Ovary (tissue), 3 donors: ENCODE results near the gene CCND3.

Experiments
- POLR2A ChIP-seq: fragments of 450-650 bp; IDR thresholded peaks from one replicate; pipeline ENCODE4 v1.6.1; 2017; ENCODE audit warnings: antibody characterized with exemption, mild to moderate bottlenecking, moderate library complexity
- TF ChIP-seq, protein P1 (sequence below), 3 donors: fragments of 450-650 bp in 2 of 3; fragments of 200-600 bp in 1 of 3; IDR thresholded peaks; one replicate each; pipeline versions ENCODE4 v1.5.1 to v1.8.0; 2016 to 2022; ENCODE audit warnings: antibody characterized with exemption in 3 of 3, mild to moderate bottlenecking in 1 of 3
- donor health status: DM: no; HTN: no; CAD: no.

DNA sequence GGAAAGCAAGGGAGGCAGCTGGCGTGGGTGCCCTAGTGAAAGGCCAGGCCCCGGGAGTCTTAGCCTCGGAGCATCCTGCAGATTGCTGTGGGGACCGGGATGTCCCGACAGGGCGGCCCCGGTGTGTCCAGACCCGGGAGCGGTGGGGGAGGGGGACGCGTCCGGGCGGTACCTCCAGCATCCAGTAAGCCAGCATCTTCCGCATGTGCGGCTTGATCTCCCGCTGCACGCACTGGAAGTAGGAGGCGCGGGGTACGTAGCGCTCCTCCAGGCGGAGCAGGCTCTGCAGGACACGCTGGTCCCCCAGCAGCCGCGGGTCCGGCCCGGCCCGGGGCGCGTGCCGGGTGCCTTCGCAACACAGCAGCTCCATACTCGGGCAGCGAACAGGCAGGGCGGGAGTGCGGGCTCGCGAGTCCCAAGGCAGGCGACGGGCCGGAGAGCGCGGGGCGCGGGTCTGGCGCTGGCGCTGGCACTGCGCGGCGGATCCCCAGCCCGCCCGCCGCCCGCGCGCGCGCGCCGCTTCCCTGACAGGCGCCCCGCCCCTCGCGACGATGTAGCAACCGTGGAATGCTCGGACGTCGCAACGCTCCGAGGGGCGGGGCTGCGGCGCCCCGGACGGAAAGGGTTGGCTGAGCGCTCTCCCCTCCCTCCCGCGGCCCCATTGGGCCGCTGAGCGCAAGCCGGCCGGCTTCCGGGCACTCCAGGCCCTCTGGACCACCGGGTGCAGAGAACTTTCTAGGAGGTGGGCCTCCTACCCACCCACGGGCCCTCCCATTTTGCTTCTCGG, at the start of gene CCND3:
- TF ChIP-seq POLR2A = peak; percentile 12
- TF ChIP-seq, protein P1, sequence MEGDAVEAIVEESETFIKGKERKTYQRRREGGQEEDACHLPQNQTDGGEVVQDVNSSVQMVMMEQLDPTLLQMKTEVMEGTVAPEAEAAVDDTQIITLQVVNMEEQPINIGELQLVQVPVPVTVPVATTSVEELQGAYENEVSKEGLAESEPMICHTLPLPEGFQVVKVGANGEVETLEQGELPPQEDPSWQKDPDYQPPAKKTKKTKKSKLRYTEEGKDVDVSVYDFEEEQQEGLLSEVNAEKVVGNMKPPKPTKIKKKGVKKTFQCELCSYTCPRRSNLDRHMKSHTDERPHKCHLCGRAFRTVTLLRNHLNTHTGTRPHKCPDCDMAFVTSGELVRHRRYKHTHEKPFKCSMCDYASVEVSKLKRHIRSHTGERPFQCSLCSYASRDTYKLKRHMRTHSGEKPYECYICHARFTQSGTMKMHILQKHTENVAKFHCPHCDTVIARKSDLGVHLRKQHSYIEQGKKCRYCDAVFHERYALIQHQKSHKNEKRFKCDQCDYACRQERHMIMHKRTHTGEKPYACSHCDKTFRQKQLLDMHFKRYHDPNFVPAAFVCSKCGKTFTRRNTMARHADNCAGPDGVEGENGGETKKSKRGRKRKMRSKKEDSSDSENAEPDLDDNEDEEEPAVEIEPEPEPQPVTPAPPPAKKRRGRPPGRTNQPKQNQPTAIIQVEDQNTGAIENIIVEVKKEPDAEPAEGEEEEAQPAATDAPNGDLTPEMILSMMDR (IDR thresholded peaks at IDR 0.05) = peak in 1 of 3 donors; percentile 12
